Osteocyte (in vitro differentiated cells): ENCODE results near the gene PLA1A. TPM values are rescaled to one million over a fixed set of nuclear protein-coding genes. Genes with fewer than 3 reads are reported as not detected.

ENCODE experiments used
- DNase-seq: peaks from one replicate; pipeline ENCODE4 v3.0.0; 2021; ENCODE audit warnings: mixed read lengths; ENCODE audit not compliant: unreplicated experiment; ENCODE audit errors: extremely low spot score
- H3K27ac Mint-ChIP-seq: one replicate; pipeline ENCODE4 v1.8.0; 2021; ENCODE audit warnings: mild to moderate bottlenecking, mixed read lengths; ENCODE audit not compliant: unreplicated experiment
- H3K27me3 Mint-ChIP-seq: one replicate; pipeline ENCODE4 v1.8.0; 2021; ENCODE audit warnings: mixed read lengths; ENCODE audit not compliant: unreplicated experiment
- H3K36me3 Mint-ChIP-seq: one replicate; pipeline ENCODE4 v1.8.0; 2021; ENCODE audit warnings: mixed read lengths; ENCODE audit not compliant: unreplicated experiment
- H3K4me1 Mint-ChIP-seq: one replicate; pipeline ENCODE4 v1.8.0; 2021; ENCODE audit warnings: mixed read lengths; ENCODE audit not compliant: unreplicated experiment
- H3K4me3 Mint-ChIP-seq: one replicate; pipeline ENCODE4 v1.8.0; 2021; ENCODE audit warnings: mild to moderate bottlenecking, moderate library complexity, mixed read lengths; ENCODE audit not compliant: unreplicated experiment
- H3K9me3 Mint-ChIP-seq: one replicate; pipeline ENCODE4 v1.8.0; 2021; ENCODE audit warnings: mixed read lengths; ENCODE audit not compliant: unreplicated experiment
- CTCF ChIP-seq: fragments of 200-600 bp; sonication (generic); IDR thresholded peaks from 2 replicates; pipeline ENCODE4 v1.5.0; 2021; ENCODE audit warnings: antibody characterized with exemption, mild to moderate bottlenecking, moderate library complexity
- total RNA-seq: library from RNA; stranded (reverse); gene quantifications from 2 replicates; pipeline ENCODE4 v1.2.1, GENCODE V29; 2021

Gene PLA1A
- total RNA-seq, 1 donor from 2014 or later: 0.86 TPM

- Mint-ChIP-seq H3K27me3 (no peaks in the 10 kb centered on the region), H3K36me3 (peaks cover 2% of the 10 kb centered on the region), H3K27ac (no peak overlapping the region), H3K9me3 (no peaks in the 10 kb centered on the region), H3K4me1 (peaks cover 10% of the 10 kb centered on the region), H3K4me3 (no peak overlapping the region)
- no peak for DNase-seq
- no peak for TF ChIP-seq CTCF
These were observed 65.1 kb downstream of the PLA1A start for GRCh38 chr3:119662604-119663373.

GRCh38 chr3:119663885-119664284 is 66.2 kb downstream of the PLA1A start:
- no peak for DNase-seq
- Mint-ChIP-seq H3K9me3 (no peaks in the 10 kb centered on the region), H3K4me1 (peaks cover 10% of the 10 kb centered on the region), H3K27ac (no peak overlapping the region), H3K27me3 (no peaks in the 10 kb centered on the region), H3K36me3 (peaks cover 2% of the 10 kb centered on the region), H3K4me3 (no peak overlapping the region)
- no peak for TF ChIP-seq CTCF

- H3K27me3 Mint-ChIP-seq: no peaks in the 10 kb centered on the region
- no peaks in the 10 kb centered on the region for H3K9me3 Mint-ChIP-seq
- DNase-seq: no peak
- no peak for TF ChIP-seq CTCF
- H3K27ac Mint-ChIP-seq: no peak overlapping the region
- H3K4me1 Mint-ChIP-seq: peaks cover 12% of the 10 kb centered on the region
- peaks cover 6% of the 10 kb centered on the region for H3K36me3 Mint-ChIP-seq
- H3K4me3 Mint-ChIP-seq: no peak overlapping the region
These were observed 66.7 kb downstream of the PLA1A start for GRCh38 chr3:119664370-119664769.

- no peak for TF ChIP-seq CTCF
- DNase-seq: no peak
- Mint-ChIP-seq H3K4me1 (peaks cover 17% of the 10 kb centered on the region), H3K4me3 (no peak overlapping the region), H3K36me3 (peaks cover 8% of the 10 kb centered on the region), H3K9me3 (no peaks in the 10 kb centered on the region), H3K27me3 (no peaks in the 10 kb centered on the region), H3K27ac (no peak overlapping the region)
These were observed 67.2 kb downstream of the PLA1A start for GRCh38 chr3:119664850-119665379.

GRCh38 chr3:119665954-119666559 is 68.4 kb downstream of the PLA1A start:
- Mint-ChIP-seq H3K9me3 (no peaks in the 10 kb centered on the region), H3K27ac (no peak overlapping the region), H3K4me1 (peaks cover 18% of the 10 kb centered on the region), H3K4me3 (no peak overlapping the region), H3K27me3 (no peaks in the 10 kb centered on the region), H3K36me3 (peaks cover 8% of the 10 kb centered on the region)
- no peak for TF ChIP-seq CTCF
- DNase-seq: no peak
